RWPE2 (cell line): Measurements from ENCODE around the gene LIMCH1.

Experiments used
- ATAC-seq: fragments of 200-7000 bp; cut with Tn5 transposase; 3 replicates; pipeline ENCODE4 v1.9.1; 2021; ENCODE audit warnings: low read depth
- DNase-seq: peaks from one replicate; pipeline ENCODE4 v3.0.0-alpha.2; 2020; ENCODE audit warnings: low spot score
- H3K27ac ChIP-seq: fragments of 450-650 bp; 2 replicates; pipeline ENCODE4 v1.5.1; 2017; ENCODE audit warnings: mild to moderate bottlenecking; ENCODE audit not compliant: poor library complexity, severe bottlenecking
- H3K27me3 ChIP-seq: fragments of 250-450 bp; sonication (Bioruptor Pico); 2 replicates; pipeline ENCODE4 v1.5.1; 2021; ENCODE audit warnings: mild to moderate bottlenecking, moderate library complexity; ENCODE audit not compliant: insufficient read depth, poor library complexity, severe bottlenecking
- H3K36me3 ChIP-seq: fragments of 250-450 bp; sonication (Bioruptor Pico); 2 replicates; pipeline ENCODE4 v1.5.1; 2020; ENCODE audit warnings: low read depth, mild to moderate bottlenecking, moderate library complexity
- H3K4me1 ChIP-seq: fragments of 250-450 bp; sonication (Bioruptor Pico); 2 replicates; pipeline ENCODE4 v1.5.1; 2021; ENCODE audit warnings: mild to moderate bottlenecking, moderate library complexity; ENCODE audit not compliant: insufficient read depth, poor library complexity, severe bottlenecking
- H3K4me3 ChIP-seq: fragments of 250-450 bp; sonication (Bioruptor Pico); 2 replicates; pipeline ENCODE4 v1.5.1; 2021; ENCODE audit warnings: mild to moderate bottlenecking, moderate library complexity; ENCODE audit not compliant: severe bottlenecking
- H3K9me3 ChIP-seq: fragments of 250-450 bp; sonication (Bioruptor Pico); 2 replicates; pipeline ENCODE4 v1.5.1; 2021; ENCODE audit warnings: mild to moderate bottlenecking, moderate library complexity; ENCODE audit not compliant: severe bottlenecking
- TF ChIP-seq, protein P1 (sequence below): fragments of 450-650 bp; IDR thresholded peaks from one replicate; pipeline ENCODE4 v1.5.1; 2017; ENCODE audit warnings: mild to moderate bottlenecking, moderate library complexity; ENCODE audit not compliant: poor library complexity, severe bottlenecking

LIMCH1 gene

DNA sequence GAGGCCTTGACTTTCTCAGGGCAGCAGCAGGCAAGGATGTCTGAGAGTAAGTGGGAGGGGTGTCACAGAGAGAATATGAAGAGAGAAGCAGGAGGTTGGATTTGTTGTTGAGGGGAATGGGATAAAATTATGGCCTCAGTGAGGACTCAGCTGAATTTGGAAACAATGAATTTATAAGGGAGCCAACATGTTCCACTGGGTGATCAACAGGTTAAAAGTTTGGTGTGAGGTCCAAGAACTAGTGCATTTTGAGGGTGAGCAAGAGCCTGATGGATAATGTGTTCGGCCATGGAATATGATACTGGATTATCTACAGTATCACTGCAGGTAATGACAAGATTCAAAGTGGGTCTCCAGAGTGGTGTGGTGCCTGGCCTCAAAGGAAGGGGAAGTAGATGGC, 33.5 kb downstream of the LIMCH1 start:
- DNase-seq: no peak

GRCh38 chr4:41572516-41572915, 34.6 kb downstream of the LIMCH1 start:
- H3K27me3 ChIP-seq: no peaks in the 10 kb centered on the region
- no peaks in the 10 kb centered on the region for H3K36me3 ChIP-seq
- peaks cover 39% of the 10 kb centered on the region for H3K4me1 ChIP-seq
- no peaks in the 10 kb centered on the region for H3K9me3 ChIP-seq
- H3K27ac ChIP-seq: peak overlapping the region; percentile 98
- H3K4me3 ChIP-seq: no peak overlapping the region
- DNase-seq (no peak), ATAC-seq (no peak)
- TF ChIP-seq, protein P1, sequence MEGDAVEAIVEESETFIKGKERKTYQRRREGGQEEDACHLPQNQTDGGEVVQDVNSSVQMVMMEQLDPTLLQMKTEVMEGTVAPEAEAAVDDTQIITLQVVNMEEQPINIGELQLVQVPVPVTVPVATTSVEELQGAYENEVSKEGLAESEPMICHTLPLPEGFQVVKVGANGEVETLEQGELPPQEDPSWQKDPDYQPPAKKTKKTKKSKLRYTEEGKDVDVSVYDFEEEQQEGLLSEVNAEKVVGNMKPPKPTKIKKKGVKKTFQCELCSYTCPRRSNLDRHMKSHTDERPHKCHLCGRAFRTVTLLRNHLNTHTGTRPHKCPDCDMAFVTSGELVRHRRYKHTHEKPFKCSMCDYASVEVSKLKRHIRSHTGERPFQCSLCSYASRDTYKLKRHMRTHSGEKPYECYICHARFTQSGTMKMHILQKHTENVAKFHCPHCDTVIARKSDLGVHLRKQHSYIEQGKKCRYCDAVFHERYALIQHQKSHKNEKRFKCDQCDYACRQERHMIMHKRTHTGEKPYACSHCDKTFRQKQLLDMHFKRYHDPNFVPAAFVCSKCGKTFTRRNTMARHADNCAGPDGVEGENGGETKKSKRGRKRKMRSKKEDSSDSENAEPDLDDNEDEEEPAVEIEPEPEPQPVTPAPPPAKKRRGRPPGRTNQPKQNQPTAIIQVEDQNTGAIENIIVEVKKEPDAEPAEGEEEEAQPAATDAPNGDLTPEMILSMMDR: no peak

More for the DNA sequence above, 33.5 kb downstream of the LIMCH1 start:
- no peaks in the 10 kb centered on the region for H3K9me3 ChIP-seq
- H3K4me3 ChIP-seq: no peak overlapping the region
- H3K4me1 ChIP-seq: peaks cover 37% of the 10 kb centered on the region
- no peak overlapping the region for H3K27ac ChIP-seq
- TF ChIP-seq, protein P1: no peak
- no peaks in the 10 kb centered on the region for H3K27me3 ChIP-seq
- ATAC-seq: no peak
- no peaks in the 10 kb centered on the region for H3K36me3 ChIP-seq

- H3K36me3 ChIP-seq: no peaks in the 10 kb centered on the region
- H3K27ac ChIP-seq: peak overlapping the region; percentile 98
- H3K27me3 ChIP-seq: no peaks in the 10 kb centered on the region
- H3K9me3 ChIP-seq: no peaks in the 10 kb centered on the region
- H3K4me3 ChIP-seq: no peak overlapping the region
- TF ChIP-seq, protein P1: no peak
- peaks cover 39% of the 10 kb centered on the region for H3K4me1 ChIP-seq
- ATAC-seq (no peak), DNase-seq (no peak)
Measured at GRCh38 chr4:41572956-41573355, 35.0 kb downstream of the LIMCH1 start.

DNA sequence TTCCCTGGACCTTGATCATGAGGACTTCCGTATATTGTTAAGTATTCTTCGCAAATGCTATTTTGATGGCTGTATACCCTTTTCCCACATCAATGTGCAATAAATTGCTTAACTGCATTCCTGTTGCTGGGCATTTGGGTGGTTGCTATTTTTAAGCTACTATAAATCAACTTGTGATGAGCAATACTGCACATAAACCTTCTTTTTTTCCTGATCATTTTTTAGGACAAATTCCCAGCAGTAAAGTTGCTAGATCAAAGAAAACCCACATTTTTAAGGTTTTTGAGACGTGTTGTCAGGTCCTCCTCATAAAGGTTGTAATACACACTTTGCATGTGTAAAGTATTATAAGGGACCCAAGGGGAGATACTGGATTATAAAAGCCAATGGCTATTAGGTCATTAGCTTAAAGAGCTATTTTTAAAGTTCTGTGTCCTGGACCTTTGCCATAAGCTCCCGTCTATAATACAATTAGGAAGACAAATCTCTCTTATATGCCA, 35.6 kb downstream of the LIMCH1 start:
- Histone ChIP-seq H3K4me3 (no peak overlapping the region), H3K27me3 (no peaks in the 10 kb centered on the region), H3K9me3 (no peaks in the 10 kb centered on the region), H3K36me3 (no peaks in the 10 kb centered on the region), H3K4me1 (peaks cover 39% of the 10 kb centered on the region), H3K27ac (peak overlapping the region; percentile 98)
- TF ChIP-seq, protein P1: no peak
- ATAC-seq (peak; percentile 58), DNase-seq (no peak)

GRCh38 chr4:41575207-41575606, 37.2 kb downstream of the LIMCH1 start:
- peak; percentile 79 for ATAC-seq

More at GRCh38 chr4:41575207-41575606, 37.2 kb downstream of the LIMCH1 start:
- H3K4me3 ChIP-seq: no peak overlapping the region
- peaks cover 39% of the 10 kb centered on the region for H3K4me1 ChIP-seq
- peak overlapping the region; percentile 98 for H3K27ac ChIP-seq
- TF ChIP-seq, protein P1: no peak
- no peaks in the 10 kb centered on the region for H3K9me3 ChIP-seq
- no peaks in the 10 kb centered on the region for H3K36me3 ChIP-seq
- DNase-seq: no peak
- H3K27me3 ChIP-seq: no peaks in the 10 kb centered on the region
